GM18858 (cell line): ENCODE measurements around the gene TSPAN11.
"Not testable (repeated sequence)": the region's sequence is repeated elsewhere in the genome, so short reads cannot be mapped to it uniquely, and the experiment has no call there.

Source experiments
- ATAC-seq: cut with Tn5 transposase; IDR thresholded peaks from one replicate; pipeline ENCODE4 v1.9.1; 2021; ENCODE audit not compliant: unreplicated experiment

The TSPAN11 gene

GRCh38 chr12:30926243-30927221, at the start of gene TSPAN11:
TSS of gene TSPAN11 (plus strand) at chr12:30926748. CDS start at chr12:30953992, 27,244 bp downstream.
- no peak for ATAC-seq

GRCh38 chr12:30877105-30877875, 49.3 kb upstream of the TSPAN11 start:
- ATAC-seq = no peak

- ATAC-seq = no peak
These were observed 48.5 kb upstream of the TSPAN11 start for GRCh38 chr12:30878024-30878423.

GRCh38 chr12:30880061-30880460, 46.5 kb upstream of the TSPAN11 start:
- ATAC-seq = no peak

GRCh38 chr12:30880813-30881212, 45.7 kb upstream of the TSPAN11 start:
- no peak for ATAC-seq

GRCh38 chr12:30882706-30883105, 43.8 kb upstream of the TSPAN11 start:
- ATAC-seq = no peak

GRCh38 chr12:30884799-30885198, 41.7 kb upstream of the TSPAN11 start:
- ATAC-seq = no peak

- no peak for ATAC-seq
These were observed 41.2 kb upstream of the TSPAN11 start for GRCh38 chr12:30885321-30885720.

- no peak for ATAC-seq
These were observed 39.3 kb upstream of the TSPAN11 start for GRCh38 chr12:30887226-30887625.

GRCh38 chr12:30888241-30888640, 38.3 kb upstream of the TSPAN11 start:
- ATAC-seq = no peak

GRCh38 chr12:30894531-30894930, 32.0 kb upstream of the TSPAN11 start:
- ATAC-seq = not testable (repeated sequence)

GRCh38 chr12:30896461-30896860, 30.1 kb upstream of the TSPAN11 start:
- no peak for ATAC-seq

GRCh38 chr12:30898846-30899245, 27.7 kb upstream of the TSPAN11 start:
- ATAC-seq = no peak

- no peak for ATAC-seq
These were observed 26.2 kb upstream of the TSPAN11 start for GRCh38 chr12:30900351-30900750.

GRCh38 chr12:30902001-30902400, 24.5 kb upstream of the TSPAN11 start:
- no peak for ATAC-seq

GRCh38 chr12:30902596-30902995, 24.0 kb upstream of the TSPAN11 start:
- ATAC-seq = no peak

- ATAC-seq = no peak
These were observed 21.0 kb upstream of the TSPAN11 start for GRCh38 chr12:30905463-30906009.

- ATAC-seq = no peak
These were observed 18.3 kb upstream of the TSPAN11 start for GRCh38 chr12:30908076-30908721.

GRCh38 chr12:30908722-30909348, 17.7 kb upstream of the TSPAN11 start:
- no peak for ATAC-seq

- no peak for ATAC-seq
These were observed 17.1 kb upstream of the TSPAN11 start for GRCh38 chr12:30909349-30910037.
